ENCODE data around the gene MAP2K2.
A peak's percentile ranks its signal among the peaks of the same experiment; 100 is the strongest.

The MAP2K2 gene

DNA sequence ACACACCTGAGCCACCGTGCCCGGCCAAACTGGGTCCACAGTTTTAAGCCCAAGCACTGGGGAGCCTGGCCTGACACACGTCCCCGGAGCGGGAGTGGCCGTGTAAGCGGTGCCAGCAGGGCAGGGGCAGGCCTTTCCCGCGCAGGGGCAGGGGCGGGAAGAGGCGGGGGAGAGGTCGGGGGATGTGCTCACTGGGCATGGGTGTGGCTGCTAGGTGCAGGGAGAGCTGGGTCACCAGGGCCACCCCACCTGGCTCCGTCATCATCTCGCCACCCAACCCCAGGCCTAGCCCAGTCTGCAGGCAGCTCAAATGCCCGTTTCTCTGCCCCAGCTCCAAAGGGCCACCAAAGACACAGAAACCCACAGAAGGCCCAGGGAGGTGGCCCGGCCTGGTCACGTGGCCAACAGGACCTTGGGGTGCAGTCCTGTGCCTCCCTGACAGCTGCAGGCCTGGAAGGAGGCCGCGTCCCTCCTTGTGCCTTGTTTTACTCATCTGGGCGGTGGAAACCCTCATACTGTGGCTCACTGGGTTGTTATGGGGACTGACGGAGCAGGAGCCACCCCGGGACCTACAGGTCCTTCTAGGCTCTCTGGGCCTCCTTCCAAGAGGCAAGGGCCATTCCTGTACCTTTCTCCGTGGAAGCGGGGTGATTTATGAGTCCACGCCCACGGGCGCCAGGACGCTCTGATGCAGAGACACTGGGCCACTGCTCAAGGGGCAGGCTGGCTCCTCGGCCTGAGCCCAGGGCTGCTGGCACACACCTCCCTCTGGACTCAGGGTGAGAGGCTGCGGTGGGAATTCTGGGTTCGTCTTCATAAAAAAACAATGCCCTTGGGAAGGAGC is 27.7 kb downstream of the MAP2K2 start:
- DNase-seq (ENCODE audit: low read depth), result no peak
- Histone ChIP-seq H3K9ac (ENCODE audit: low read length) (no peak overlapping the region), H3K4me3 (ENCODE audit: low read length) (no peak overlapping the region), H3K27me3 (replicated peaks; ENCODE audit: control insufficient read depth, insufficient read depth, low read length) (no peaks in the 10 kb centered on the region), H3K36me3 (ENCODE audit: control insufficient read depth, insufficient read depth, low read length, severe bottlenecking) (peaks cover 66% of the 10 kb centered on the region), H3K9me3 (ENCODE audit: control insufficient read depth, low read length) (no peaks in the 10 kb centered on the region), H3K4me1 (ENCODE audit: control insufficient read depth, insufficient read depth, low read length) (peaks cover 20% of the 10 kb centered on the region)

DNA sequence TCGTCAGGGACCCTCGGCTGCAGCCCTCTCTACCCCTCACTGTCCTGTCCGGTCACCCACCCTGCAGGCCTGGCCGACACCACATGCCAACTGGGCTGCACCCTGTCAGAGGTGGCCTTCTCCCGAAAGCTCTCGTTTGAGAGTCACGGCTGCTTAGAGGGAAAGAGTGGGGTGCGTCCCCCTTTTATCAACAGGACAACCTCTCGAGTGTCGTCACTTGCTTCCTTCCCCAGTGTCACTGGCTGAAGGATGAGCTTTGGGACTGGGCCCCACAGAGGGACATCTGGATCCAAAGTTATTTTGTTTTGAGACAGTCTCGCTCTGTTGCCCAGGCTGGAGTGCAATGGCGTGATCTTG is 28.5 kb downstream of the MAP2K2 start:
- H3K36me3 ChIP-seq (ENCODE audit: control insufficient read depth, insufficient read depth, low read length, severe bottlenecking), result peaks cover 64% of the 10 kb centered on the region
- H3K9me3 ChIP-seq (ENCODE audit: control insufficient read depth, low read length), result no peaks in the 10 kb centered on the region
- no peaks in the 10 kb centered on the region for H3K27me3 ChIP-seq (replicated peaks; ENCODE audit: control insufficient read depth, insufficient read depth, low read length)
- H3K4me3 ChIP-seq (ENCODE audit: low read length), result no peak overlapping the region
- peaks cover 20% of the 10 kb centered on the region for H3K4me1 ChIP-seq (ENCODE audit: control insufficient read depth, insufficient read depth, low read length)
- H3K9ac ChIP-seq (ENCODE audit: low read length), result no peak overlapping the region
- DNase-seq (ENCODE audit: low read depth), result no peak

DNA sequence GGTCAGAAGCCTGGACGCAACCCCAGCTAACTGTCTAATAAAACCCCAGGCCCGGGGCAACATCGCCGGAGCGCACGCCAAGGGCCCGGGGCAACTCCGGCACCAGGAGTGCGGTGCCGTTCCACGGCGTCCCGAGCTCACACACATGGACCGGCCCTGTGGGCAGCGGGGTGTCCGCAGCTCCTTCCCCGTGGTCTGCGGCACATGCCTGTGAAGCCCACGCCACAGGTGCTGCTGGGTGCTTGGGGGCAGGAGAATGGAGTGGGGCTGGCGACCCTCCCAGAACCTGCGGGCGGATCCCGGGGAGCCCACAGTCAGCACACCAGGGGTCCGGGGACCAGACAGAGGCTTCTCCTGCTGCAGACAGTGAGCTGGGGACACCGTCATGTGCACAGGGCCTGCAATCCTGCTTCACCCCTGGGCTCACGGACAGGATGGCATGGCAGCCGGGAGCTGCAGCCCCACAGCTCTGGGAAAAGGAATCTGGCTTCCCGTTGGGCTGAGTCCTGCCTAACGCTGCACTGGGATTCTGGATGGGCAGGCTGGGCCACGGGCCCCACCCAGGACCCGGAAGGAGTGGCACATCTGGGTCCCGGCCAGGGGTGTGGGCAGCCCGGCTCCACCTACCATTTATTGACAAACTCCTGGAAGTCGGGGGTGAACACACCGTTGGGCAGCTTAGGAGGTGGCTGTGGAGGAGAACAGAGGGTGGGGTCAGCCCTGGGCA is 29.0 kb downstream of the MAP2K2 start:
- no peak for DNase-seq (ENCODE audit: low read depth)
- no peak overlapping the region for H3K4me3 ChIP-seq (ENCODE audit: low read length)
- peaks cover 20% of the 10 kb centered on the region for H3K4me1 ChIP-seq (ENCODE audit: control insufficient read depth, insufficient read depth, low read length)
- H3K9me3 ChIP-seq (ENCODE audit: control insufficient read depth, low read length), result no peaks in the 10 kb centered on the region
- peak overlapping the region; percentile 25 for H3K9ac ChIP-seq (ENCODE audit: low read length)
- H3K36me3 ChIP-seq (ENCODE audit: control insufficient read depth, insufficient read depth, low read length, severe bottlenecking), result peaks cover 67% of the 10 kb centered on the region
- no peaks in the 10 kb centered on the region for H3K27me3 ChIP-seq (replicated peaks; ENCODE audit: control insufficient read depth, insufficient read depth, low read length)

- no peak overlapping the region for H3K9ac ChIP-seq (ENCODE audit: low read length)
- H3K4me1 ChIP-seq (ENCODE audit: control insufficient read depth, insufficient read depth, low read length), result peaks cover 20% of the 10 kb centered on the region
- DNase-seq (ENCODE audit: low read depth), result no peak
- H3K36me3 ChIP-seq (ENCODE audit: control insufficient read depth, insufficient read depth, low read length, severe bottlenecking), result peaks cover 68% of the 10 kb centered on the region
- H3K4me3 ChIP-seq (ENCODE audit: low read length), result no peak overlapping the region
- no peaks in the 10 kb centered on the region for H3K27me3 ChIP-seq (replicated peaks; ENCODE audit: control insufficient read depth, insufficient read depth, low read length)
- H3K9me3 ChIP-seq (ENCODE audit: control insufficient read depth, low read length), result no peaks in the 10 kb centered on the region
These were observed 29.6 kb downstream of the MAP2K2 start for GRCh38 chr19:4094291-4094690.

- Histone ChIP-seq H3K4me3 (ENCODE audit: low read length) (no peak overlapping the region), H3K36me3 (ENCODE audit: control insufficient read depth, insufficient read depth, low read length, severe bottlenecking) (peaks cover 67% of the 10 kb centered on the region), H3K9me3 (ENCODE audit: control insufficient read depth, low read length) (no peaks in the 10 kb centered on the region), H3K27me3 (replicated peaks; ENCODE audit: control insufficient read depth, insufficient read depth, low read length) (no peaks in the 10 kb centered on the region), H3K9ac (ENCODE audit: low read length) (no peak overlapping the region), H3K4me1 (ENCODE audit: control insufficient read depth, insufficient read depth, low read length) (peaks cover 20% of the 10 kb centered on the region)
- DNase-seq (ENCODE audit: low read depth), result no peak
These were observed 30.2 kb downstream of the MAP2K2 start for GRCh38 chr19:4093643-4094175.

GRCh38 chr19:4090356-4091220 is 33.3 kb downstream of the MAP2K2 start:
- Histone ChIP-seq H3K9ac (ENCODE audit: low read length) (no peak overlapping the region), H3K4me1 (ENCODE audit: control insufficient read depth, insufficient read depth, low read length) (no peaks in the 10 kb centered on the region)

GRCh38 chr19:4089946-4090345 is 34.0 kb downstream of the MAP2K2 start:
- Histone ChIP-seq H3K36me3 (ENCODE audit: control insufficient read depth, insufficient read depth, low read length, severe bottlenecking) (peaks cover 53% of the 10 kb centered on the region), H3K9ac (ENCODE audit: low read length) (no peak overlapping the region), H3K9me3 (ENCODE audit: control insufficient read depth, low read length) (no peaks in the 10 kb centered on the region), H3K4me1 (ENCODE audit: control insufficient read depth, insufficient read depth, low read length) (no peaks in the 10 kb centered on the region), H3K27me3 (replicated peaks; ENCODE audit: control insufficient read depth, insufficient read depth, low read length) (no peaks in the 10 kb centered on the region), H3K4me3 (ENCODE audit: low read length) (no peak overlapping the region)
- DNase-seq (ENCODE audit: low read depth), result no peak

More at GRCh38 chr19:4090356-4091220, 33.3 kb downstream of the MAP2K2 start:
- Histone ChIP-seq H3K9me3 (ENCODE audit: control insufficient read depth, low read length) (no peaks in the 10 kb centered on the region), H3K4me3 (ENCODE audit: low read length) (no peak overlapping the region), H3K27me3 (replicated peaks; ENCODE audit: control insufficient read depth, insufficient read depth, low read length) (no peaks in the 10 kb centered on the region), H3K36me3 (ENCODE audit: control insufficient read depth, insufficient read depth, low read length, severe bottlenecking) (peaks cover 59% of the 10 kb centered on the region)
- DNase-seq (ENCODE audit: low read depth), result no peak

GRCh38 chr19:4089400-4089908 is 34.5 kb downstream of the MAP2K2 start:
- Histone ChIP-seq H3K4me1 (ENCODE audit: control insufficient read depth, insufficient read depth, low read length) (no peaks in the 10 kb centered on the region), H3K9ac (ENCODE audit: low read length) (no peak overlapping the region), H3K4me3 (ENCODE audit: low read length) (no peak overlapping the region), H3K36me3 (ENCODE audit: control insufficient read depth, insufficient read depth, low read length, severe bottlenecking) (peaks cover 48% of the 10 kb centered on the region), H3K27me3 (replicated peaks; ENCODE audit: control insufficient read depth, insufficient read depth, low read length) (no peaks in the 10 kb centered on the region), H3K9me3 (ENCODE audit: control insufficient read depth, low read length) (no peaks in the 10 kb centered on the region)
- DNase-seq (ENCODE audit: low read depth), result no peak

GRCh38 chr19:4088975-4089374 is 34.9 kb downstream of the MAP2K2 start:
- DNase-seq (ENCODE audit: low read depth), result no peak
- Histone ChIP-seq H3K27me3 (replicated peaks; ENCODE audit: control insufficient read depth, insufficient read depth, low read length) (no peaks in the 10 kb centered on the region), H3K4me3 (ENCODE audit: low read length) (no peak overlapping the region), H3K9ac (ENCODE audit: low read length) (no peak overlapping the region), H3K36me3 (ENCODE audit: control insufficient read depth, insufficient read depth, low read length, severe bottlenecking) (peaks cover 44% of the 10 kb centered on the region), H3K9me3 (ENCODE audit: control insufficient read depth, low read length) (no peaks in the 10 kb centered on the region), H3K4me1 (ENCODE audit: control insufficient read depth, insufficient read depth, low read length) (no peaks in the 10 kb centered on the region)

DNA sequence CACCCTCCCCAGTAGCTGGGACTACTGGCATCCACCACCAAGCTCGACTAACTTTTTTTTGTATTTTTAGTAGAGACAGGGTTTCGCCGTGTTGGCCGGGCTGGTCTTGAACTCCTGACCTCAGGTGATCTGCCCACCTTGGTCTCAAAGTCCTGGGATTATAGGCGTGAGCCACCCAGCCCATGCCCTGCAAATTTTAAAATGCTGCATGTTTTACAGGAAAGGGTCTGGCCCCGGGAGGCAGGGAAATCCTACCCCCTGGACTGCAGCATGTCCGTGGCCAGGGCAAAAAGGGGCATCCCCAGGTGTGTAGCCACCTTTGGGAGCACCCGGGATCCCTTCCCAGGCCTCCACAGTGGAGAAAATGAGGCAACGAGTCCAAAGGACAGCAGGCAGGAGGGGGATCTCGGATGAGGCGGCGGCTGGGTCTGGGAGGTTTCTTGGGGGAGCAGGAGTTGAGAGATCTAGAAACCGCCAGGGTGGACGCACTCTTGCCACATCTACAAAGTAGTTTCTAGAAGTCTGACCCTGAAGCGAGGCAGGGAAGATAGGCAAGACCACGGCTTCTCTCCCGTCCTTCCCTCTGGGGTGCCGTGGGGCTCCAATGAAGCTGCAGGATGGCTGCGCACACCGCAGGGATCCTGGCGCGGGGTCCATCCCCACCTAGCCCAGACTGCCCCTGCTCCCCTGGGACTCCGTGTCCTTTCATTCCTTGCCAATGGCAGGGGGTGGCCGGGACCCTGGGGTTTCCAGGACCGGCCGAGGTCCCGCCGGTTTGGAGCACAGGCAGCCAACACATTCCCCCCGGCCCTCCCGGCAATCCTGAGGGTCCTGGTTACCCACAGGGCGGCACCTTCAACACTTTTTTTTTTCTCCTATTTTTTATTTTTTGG is 35.9 kb downstream of the MAP2K2 start:
- no peak overlapping the region for H3K9ac ChIP-seq (ENCODE audit: low read length)
- no peaks in the 10 kb centered on the region for H3K4me1 ChIP-seq (ENCODE audit: control insufficient read depth, insufficient read depth, low read length)
- H3K27me3 ChIP-seq (replicated peaks; ENCODE audit: control insufficient read depth, insufficient read depth, low read length), result no peaks in the 10 kb centered on the region
- no peaks in the 10 kb centered on the region for H3K9me3 ChIP-seq (ENCODE audit: control insufficient read depth, low read length)
- H3K36me3 ChIP-seq (ENCODE audit: control insufficient read depth, insufficient read depth, low read length, severe bottlenecking), result peaks cover 34% of the 10 kb centered on the region
- no peak for DNase-seq (ENCODE audit: low read depth)
- H3K4me3 ChIP-seq (ENCODE audit: low read length), result no peak overlapping the region

Data from adipocyte (in vitro differentiated cells).